PC-3 (cell line): Measurements from ENCODE around the gene AUTS2.

Source experiments
- EZH2 ChIP-seq: fragments of 300-600 bp; sonication (generic); IDR thresholded peaks from one replicate; pipeline ENCODE4 v1.6.1; 2017; ENCODE audit warnings: antibody characterized with exemption, mild to moderate bottlenecking, low read length; ENCODE audit not compliant: unreplicated experiment
- TF ChIP-seq, protein P1 (sequence below): fragments of 300-600 bp; sonication (generic); conservative IDR thresholded peaks from 2 replicates; pipeline ENCODE4 v1.5.1; 2017; ENCODE audit warnings: antibody characterized with exemption, low read depth, mild to moderate bottlenecking, low read length

GRCh38 chr7:70402069-70402468, 803.8 kb downstream of the AUTS2 start:
- TF ChIP-seq, protein P1, sequence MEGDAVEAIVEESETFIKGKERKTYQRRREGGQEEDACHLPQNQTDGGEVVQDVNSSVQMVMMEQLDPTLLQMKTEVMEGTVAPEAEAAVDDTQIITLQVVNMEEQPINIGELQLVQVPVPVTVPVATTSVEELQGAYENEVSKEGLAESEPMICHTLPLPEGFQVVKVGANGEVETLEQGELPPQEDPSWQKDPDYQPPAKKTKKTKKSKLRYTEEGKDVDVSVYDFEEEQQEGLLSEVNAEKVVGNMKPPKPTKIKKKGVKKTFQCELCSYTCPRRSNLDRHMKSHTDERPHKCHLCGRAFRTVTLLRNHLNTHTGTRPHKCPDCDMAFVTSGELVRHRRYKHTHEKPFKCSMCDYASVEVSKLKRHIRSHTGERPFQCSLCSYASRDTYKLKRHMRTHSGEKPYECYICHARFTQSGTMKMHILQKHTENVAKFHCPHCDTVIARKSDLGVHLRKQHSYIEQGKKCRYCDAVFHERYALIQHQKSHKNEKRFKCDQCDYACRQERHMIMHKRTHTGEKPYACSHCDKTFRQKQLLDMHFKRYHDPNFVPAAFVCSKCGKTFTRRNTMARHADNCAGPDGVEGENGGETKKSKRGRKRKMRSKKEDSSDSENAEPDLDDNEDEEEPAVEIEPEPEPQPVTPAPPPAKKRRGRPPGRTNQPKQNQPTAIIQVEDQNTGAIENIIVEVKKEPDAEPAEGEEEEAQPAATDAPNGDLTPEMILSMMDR: no peak
- no peak for TF ChIP-seq EZH2
